GM03348 (cell line): ENCODE measurements around the gene ACAD10.
"Not testable (repeated sequence)": the region's sequence is repeated elsewhere in the genome, so short reads cannot be mapped to it uniquely, and the experiment has no call there.

Experiments
- DNase-seq: peaks from one replicate; pipeline ENCODE4 v3.0.0; 2012; ENCODE audit warnings: low spot score

ACAD10 gene

GRCh38 chr12:111687255-111687654 lies 1.4 kb downstream of the ACAD10 start:
- DNase-seq, result no peak

- no peak for DNase-seq
Measured at GRCh38 chr12:111687952-111688351, 2.1 kb downstream of the ACAD10 start.

GRCh38 chr12:111691262-111691661 lies 5.4 kb downstream of the ACAD10 start:
- no peak for DNase-seq

GRCh38 chr12:111692575-111693210 lies 6.8 kb downstream of the ACAD10 start:
- DNase-seq, result peak; percentile 20

GRCh38 chr12:111693818-111694217 lies 8.0 kb downstream of the ACAD10 start:
- no peak for DNase-seq

GRCh38 chr12:111699962-111700361 lies 14.1 kb downstream of the ACAD10 start:
- no peak for DNase-seq

- no peak for DNase-seq
Measured at GRCh38 chr12:111705672-111706071, 19.8 kb downstream of the ACAD10 start.

- DNase-seq, result no peak
Measured at GRCh38 chr12:111706145-111706544, 20.3 kb downstream of the ACAD10 start.

- no peak for DNase-seq
Measured at GRCh38 chr12:111715279-111715678, 29.4 kb downstream of the ACAD10 start.

- not testable (repeated sequence) for DNase-seq
Measured at GRCh38 chr12:111719316-111719715, 33.5 kb downstream of the ACAD10 start.

- no peak for DNase-seq
Measured at GRCh38 chr12:111720457-111720856, 34.6 kb downstream of the ACAD10 start.

GRCh38 chr12:111723646-111724360 lies 38.0 kb downstream of the ACAD10 start:
- DNase-seq, result not testable (repeated sequence)

GRCh38 chr12:111728795-111729194 lies 42.9 kb downstream of the ACAD10 start:
- no peak for DNase-seq

GRCh38 chr12:111730420-111730819 lies 44.6 kb downstream of the ACAD10 start:
- DNase-seq, result no peak

- no peak for DNase-seq
Measured at GRCh38 chr12:111732786-111733185, 46.9 kb downstream of the ACAD10 start.

GRCh38 chr12:111733340-111733915 lies 47.6 kb downstream of the ACAD10 start:
- DNase-seq, result no peak

GRCh38 chr12:111739524-111739923 lies 53.7 kb downstream of the ACAD10 start:
- not testable (repeated sequence) for DNase-seq

GRCh38 chr12:111741235-111741812 lies 55.5 kb downstream of the ACAD10 start:
- no peak for DNase-seq

- no peak for DNase-seq
Measured at GRCh38 chr12:111745211-111745610, 59.4 kb downstream of the ACAD10 start.

GRCh38 chr12:111747333-111747732 lies 61.5 kb downstream of the ACAD10 start:
- no peak for DNase-seq

- DNase-seq, result no peak
Measured at GRCh38 chr12:111748151-111748672, 62.4 kb downstream of the ACAD10 start.

- DNase-seq, result no peak
Measured at GRCh38 chr12:111748867-111749266, 63.0 kb downstream of the ACAD10 start.

GRCh38 chr12:111749391-111749790 lies 63.5 kb downstream of the ACAD10 start:
- no peak for DNase-seq
